ENCODE measurements around the gene DNAI7.

The DNAI7 gene

DNA sequence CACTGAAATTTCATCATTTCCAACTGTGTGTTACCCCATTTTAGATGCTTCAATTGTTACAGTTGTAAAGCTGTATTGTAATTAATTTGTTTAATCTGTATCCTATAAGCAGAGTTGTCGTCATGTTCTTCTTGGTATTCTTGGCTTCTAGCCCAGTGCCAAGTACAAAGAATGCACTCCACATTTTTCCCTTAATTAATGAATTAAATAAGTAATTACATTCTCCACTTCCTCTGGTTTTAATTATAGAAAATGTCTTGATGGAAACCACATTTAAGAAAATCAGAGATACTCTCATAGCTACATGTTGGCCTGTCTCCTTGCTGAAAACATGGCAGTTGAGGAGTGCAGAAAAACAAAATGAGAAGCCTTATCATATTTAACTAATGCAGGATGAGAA is 746 bp downstream of the DNAI7 start:
- FAIRE-seq, result no peak

DNA sequence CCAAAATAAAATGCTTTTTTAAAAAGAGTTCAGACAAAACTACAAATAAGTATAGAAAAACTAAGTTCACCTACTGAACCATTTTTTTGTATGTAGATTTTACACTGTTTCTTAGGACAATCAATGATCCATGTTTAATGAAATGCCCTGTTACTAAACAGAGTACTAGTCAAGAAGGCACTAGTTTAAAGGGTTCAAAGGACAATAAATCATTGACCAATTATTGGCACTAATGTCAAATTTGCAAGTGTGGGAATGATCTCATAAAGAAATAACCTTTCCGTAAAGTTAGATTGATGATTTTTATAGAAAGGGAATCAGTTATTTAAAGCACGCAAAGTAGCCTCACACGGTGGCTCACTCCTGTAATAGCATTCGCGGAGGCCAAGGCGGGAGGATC is 4.2 kb downstream of the DNAI7 start:
- no peak for FAIRE-seq
- DNase-seq (ENCODE audit: insufficient read length, low spot score), result no peak
- TF ChIP-seq POLR2A (IDR thresholded peaks at IDR 0.05; ENCODE audit: low read depth, low read length), result no peak

More for the DNA sequence above, 746 bp downstream of the DNAI7 start:
- DNase-seq (ENCODE audit: insufficient read length, low spot score), result no peak
- no peak for TF ChIP-seq POLR2A (IDR thresholded peaks at IDR 0.05; ENCODE audit: low read depth, low read length)

DNA sequence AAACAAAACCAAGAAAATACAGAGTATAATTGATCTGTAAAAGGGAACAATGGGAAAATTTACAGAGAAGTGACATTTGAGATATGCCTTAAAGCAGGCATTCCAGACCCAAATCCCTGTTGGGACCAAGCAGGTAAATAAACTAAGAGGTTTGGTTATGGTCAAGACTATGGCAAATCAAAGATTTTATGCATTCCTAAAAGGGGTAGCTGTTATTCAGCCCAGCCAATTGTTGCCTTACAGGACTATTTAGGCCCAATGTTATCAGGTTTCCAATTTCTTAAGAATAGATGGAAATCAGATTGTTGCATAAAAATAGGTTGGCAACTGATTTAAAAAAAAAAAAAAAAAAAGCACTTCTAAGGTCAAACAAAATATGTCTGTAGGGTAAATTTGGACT is 5.3 kb downstream of the DNAI7 start:
- no peak for DNase-seq (ENCODE audit: insufficient read length, low spot score)
- no peak for FAIRE-seq
- no peak for TF ChIP-seq POLR2A (IDR thresholded peaks at IDR 0.05; ENCODE audit: low read depth, low read length)

DNA sequence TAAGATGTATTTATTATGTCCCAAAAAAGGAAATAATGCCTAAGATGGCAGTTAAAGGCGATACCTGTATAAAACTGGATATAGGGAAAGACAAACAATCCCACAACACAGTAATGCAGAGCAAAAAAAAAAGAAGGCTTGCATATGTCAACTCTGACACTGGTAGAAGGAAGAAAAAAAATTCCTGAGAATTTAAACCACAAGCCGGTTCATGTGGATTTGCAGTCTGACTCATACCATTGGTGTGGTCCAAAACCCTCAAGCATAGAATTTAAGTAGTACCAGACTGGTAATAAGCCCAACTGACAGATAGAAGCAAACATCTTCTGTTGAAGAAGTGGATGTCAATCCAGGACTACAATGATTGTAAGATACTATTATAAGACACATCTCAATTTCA is 7.2 kb downstream of the DNAI7 start:
- TF ChIP-seq POLR2A (IDR thresholded peaks at IDR 0.05; ENCODE audit: low read depth, low read length), result no peak
- FAIRE-seq (peak; percentile 95), DNase-seq (ENCODE audit: insufficient read length, low spot score) (no peak)

DNA sequence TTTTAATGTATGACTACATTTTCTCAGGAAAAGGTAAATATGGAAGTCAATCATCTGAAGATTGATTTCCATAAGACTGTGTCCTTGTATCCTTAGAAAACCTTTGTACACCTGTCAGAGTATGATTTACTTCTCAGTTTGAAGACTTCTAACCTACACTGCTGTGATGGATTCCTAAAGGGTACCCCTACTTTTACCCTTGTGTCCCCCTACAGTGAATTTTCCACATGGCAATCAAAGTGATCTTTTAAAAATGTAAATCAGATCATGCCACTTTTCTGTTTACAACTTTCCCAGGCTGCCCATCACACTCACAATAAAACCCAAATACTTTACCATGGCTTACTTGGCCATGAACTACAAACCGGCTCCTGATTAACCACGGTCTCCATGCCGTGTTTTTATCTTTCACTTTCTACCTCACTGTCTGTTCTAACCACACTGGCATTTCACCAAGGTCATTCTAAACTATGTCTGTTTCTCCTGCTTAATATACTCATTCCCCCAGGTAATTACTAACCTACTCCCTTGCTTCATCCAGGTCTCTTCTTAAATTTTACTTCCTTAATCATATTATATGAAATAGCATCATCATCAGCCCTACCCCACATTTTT is 8.1 kb downstream of the DNAI7 start:
- FAIRE-seq (peak; percentile 81), DNase-seq (ENCODE audit: insufficient read length, low spot score) (no peak)
- no peak for TF ChIP-seq POLR2A (IDR thresholded peaks at IDR 0.05; ENCODE audit: low read depth, low read length)

DNA sequence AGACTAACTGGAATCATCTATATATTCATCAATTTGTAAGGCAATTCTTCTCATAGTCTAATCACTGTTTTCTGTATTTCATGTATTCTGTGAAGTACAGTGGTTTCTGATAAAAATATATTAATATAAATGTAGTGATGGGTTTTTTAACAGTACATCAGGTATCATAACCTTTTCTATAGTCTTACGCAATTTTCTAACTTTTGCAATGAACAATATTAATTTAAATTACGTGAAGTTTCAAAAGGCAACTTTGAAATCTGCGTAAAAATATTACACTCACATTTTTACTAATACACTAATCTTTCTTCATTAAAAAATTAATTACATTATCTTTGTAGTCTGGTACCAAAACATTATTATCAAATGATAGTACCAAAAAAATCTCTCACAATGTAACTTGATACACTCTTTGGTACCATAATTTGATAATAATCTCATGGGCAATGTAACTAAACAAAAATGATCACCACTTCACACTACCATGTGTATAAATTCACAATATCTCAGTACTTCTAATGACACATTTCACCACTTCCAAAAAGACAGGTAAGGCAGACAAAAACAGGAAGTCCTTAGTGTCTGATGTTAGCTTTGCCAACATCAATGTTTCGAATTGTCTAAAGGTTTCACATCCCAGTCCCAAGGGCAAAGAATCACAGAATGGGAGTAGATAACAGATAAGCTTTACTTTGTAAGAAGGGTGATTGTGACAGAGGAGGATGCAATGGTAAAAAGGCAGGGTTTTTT is 8.7 kb downstream of the DNAI7 start:
- FAIRE-seq (peak; percentile 50), DNase-seq (ENCODE audit: insufficient read length, low spot score) (no peak)
- no peak for TF ChIP-seq POLR2A (IDR thresholded peaks at IDR 0.05; ENCODE audit: low read depth, low read length)

DNA sequence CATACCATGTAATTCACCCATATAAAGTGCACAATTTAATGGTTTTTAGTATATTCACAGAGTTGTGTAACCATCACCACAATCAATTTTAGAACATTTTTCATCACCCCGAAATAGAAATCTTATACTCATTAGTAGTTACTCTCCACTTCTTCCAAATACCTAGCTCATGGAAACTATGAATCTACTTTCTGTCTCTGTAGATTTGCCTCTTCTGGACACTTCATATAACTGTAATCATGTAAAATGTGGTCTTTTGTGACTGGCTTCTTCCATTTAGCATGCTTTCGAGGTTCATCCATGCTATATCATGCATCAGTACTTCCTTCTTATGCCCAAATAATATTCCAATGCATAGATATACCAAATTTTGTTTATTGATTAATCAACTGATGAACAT is 10.8 kb downstream of the DNAI7 start:
- DNase-seq (ENCODE audit: insufficient read length, low spot score) (no peak), FAIRE-seq (no peak)
- no peak for TF ChIP-seq POLR2A (IDR thresholded peaks at IDR 0.05; ENCODE audit: low read depth, low read length)

DNA sequence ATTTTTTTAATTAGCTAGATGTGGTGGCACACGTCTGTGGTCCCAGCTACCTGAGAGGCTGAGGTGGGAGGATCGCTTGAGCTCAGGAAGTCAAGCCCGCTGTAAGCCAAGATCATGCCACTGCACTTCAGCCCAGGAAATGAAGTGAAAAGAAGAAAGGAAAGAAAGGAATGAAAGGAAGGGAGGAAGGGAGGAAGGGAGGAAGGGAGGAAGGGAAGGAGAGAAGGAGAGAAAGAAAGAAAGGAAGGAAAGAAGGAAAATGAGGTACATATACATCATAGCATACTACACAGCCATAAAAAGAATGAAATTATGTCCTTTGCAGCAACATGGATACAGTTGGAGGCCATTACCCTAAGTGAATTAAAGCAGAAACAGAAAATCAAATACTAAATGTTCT is 12.2 kb downstream of the DNAI7 start:
- FAIRE-seq (no peak), DNase-seq (ENCODE audit: insufficient read length, low spot score) (no peak)
- no peak for TF ChIP-seq POLR2A (IDR thresholded peaks at IDR 0.05; ENCODE audit: low read depth, low read length)

DNA sequence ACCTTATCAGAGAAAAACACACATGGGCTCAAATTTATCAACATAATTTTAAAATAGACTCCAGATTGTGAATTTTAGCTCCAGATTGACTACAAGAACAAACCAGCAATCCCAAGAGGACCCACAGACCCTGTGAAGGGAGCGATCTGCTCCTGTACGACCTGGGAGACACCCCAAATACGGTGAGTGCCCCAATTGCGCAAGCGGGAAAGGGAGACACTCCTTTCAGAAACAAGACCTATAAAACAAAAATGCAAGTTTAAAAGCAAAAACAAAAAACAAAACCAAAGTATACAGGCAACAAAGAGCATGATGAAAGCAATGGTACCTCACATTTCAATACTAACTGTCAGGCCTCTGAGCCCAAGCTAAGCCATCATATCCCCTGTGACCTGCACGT is 32.1 kb downstream of the DNAI7 start:
- DNase-seq (ENCODE audit: insufficient read length, low spot score), result no peak
- TF ChIP-seq POLR2A (IDR thresholded peaks at IDR 0.05; ENCODE audit: low read depth, low read length), result no peak
- no peak for FAIRE-seq

DNA sequence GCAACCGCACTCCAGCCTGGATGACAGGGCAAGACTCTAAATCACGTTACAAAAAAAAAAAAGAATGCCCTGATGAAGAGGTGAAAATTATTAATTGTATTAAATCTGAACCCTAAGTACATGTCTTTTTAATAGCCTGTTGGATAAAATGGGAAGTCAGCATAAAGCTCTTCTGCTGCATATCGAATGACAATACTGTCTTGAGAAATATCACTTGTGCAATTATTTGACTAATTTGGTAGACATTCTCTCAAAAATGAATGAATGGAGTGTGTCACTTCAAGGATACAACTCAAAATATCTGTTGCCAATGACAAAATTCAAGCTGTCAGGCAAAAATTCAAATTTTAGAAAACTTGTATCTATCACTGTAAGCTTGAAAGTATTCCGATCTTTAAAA is 38.9 kb downstream of the DNAI7 start:
- TF ChIP-seq POLR2A (IDR thresholded peaks at IDR 0.05; ENCODE audit: low read depth, low read length), result no peak
- DNase-seq (ENCODE audit: insufficient read length, low spot score) (no peak), FAIRE-seq (no peak)

DNA sequence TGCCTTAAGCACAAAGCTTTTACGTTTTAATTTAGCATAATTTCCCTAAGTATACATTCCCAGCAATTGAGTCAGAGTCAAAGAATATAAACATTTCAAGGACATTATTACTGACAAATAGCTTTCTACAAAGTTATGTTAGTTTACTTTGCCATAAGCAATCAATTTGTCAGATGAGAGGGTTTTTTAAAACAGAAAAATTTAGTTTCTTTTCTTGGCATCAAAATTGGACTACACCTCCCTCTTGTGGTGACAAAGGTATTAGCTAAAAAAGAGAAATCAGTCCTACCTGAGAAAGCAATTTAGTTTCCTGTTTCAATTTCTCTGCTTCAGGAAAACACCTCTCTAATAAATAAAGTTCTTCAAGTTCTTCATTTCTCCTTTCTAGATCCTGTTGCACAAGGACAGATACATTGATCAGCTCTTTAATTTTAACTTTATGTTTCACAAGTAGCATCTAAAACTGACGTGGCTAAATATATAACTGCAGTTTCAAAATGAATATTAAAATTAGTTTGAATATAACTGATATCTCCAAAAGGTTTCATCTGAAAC is 39.9 kb downstream of the DNAI7 start:
- FAIRE-seq (peak; percentile 81), DNase-seq (ENCODE audit: insufficient read length, low spot score) (peak; percentile 8)
- TF ChIP-seq POLR2A (IDR thresholded peaks at IDR 0.05; ENCODE audit: low read depth, low read length), result no peak

DNA sequence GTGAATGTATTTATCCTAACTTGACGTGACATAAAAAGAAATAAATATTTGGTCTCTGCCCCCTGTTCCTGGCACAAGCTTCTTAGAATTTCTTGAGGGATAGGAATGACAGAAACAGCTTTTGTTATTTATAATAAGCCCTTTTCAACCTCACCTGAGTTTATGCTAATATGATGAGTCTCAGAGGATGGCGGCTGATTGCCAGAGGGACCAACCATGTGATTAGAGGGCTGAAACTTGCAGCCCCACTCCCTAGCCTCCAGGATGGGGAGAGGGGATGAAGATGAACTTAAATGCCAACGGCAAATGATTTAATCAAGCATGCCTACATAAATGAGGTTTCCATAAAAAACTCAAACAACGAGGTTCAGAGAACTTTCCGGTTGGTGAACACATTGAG is 42.9 kb downstream of the DNAI7 start:
- no peak for DNase-seq (ENCODE audit: insufficient read length, low spot score)
- no peak for TF ChIP-seq POLR2A (IDR thresholded peaks at IDR 0.05; ENCODE audit: low read depth, low read length)
- no peak for FAIRE-seq

DNA sequence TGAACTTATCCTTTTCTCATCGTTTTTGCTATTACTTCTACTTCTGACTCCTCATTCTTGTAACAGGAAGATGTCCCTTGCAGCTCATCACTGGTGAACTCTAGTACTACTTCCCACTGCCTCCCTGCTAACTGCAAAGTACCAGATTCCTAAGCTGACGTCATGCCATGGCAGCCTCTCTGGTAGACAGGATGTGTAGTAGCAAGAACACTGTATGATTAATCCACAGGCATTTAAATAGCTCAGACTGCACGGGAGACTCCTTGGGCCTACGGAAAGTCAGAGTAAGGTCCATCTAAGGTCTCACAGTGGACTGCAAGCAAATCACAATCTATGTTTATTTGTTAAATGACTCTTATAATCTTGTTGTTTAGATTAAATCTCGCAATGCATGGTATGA is 43.5 kb downstream of the DNAI7 start:
- FAIRE-seq, result peak; percentile 99

DNA sequence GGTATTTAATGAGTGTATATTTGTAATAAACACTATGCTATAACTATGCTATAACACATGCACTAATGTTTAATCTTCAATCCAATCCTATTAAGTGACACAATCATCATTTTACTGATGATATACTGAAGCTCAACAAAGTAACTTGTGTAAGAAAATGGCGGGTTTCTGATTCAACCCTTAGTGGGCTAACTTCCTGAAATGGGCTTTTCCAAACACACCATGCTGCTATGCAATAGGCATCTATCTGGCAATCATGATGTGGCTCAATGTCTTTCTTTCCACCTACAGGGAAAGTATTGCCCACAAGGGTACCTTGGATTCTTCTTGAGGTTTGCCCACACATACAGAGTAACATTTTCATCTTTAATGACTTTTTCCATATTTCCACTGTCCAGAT is 48.3 kb downstream of the DNAI7 start:
- TF ChIP-seq POLR2A (IDR thresholded peaks at IDR 0.05; ENCODE audit: low read depth, low read length), result no peak
- FAIRE-seq (no peak), DNase-seq (ENCODE audit: insufficient read length, low spot score) (no peak)

More for the DNA sequence above, 43.5 kb downstream of the DNAI7 start:
- DNase-seq (ENCODE audit: insufficient read length, low spot score), result peak; percentile 74
- TF ChIP-seq POLR2A (IDR thresholded peaks at IDR 0.05; ENCODE audit: low read depth, low read length), result no peak
